HG03060 (cell line): ENCODE measurements around the gene CRNKL1.

Source experiments
- ATAC-seq: cut with Tn5 transposase; IDR thresholded peaks from one replicate; pipeline ENCODE4 v1.9.1; 2021; ENCODE audit warnings: low read depth, moderate number of reproducible peaks; ENCODE audit not compliant: unreplicated experiment

The CRNKL1 gene

GRCh38 chr20:20052074-20052970 is at the start of gene CRNKL1, which contains the start of gene CFAP61:
TSS of gene CRNKL1 (minus strand) at chr20:20052466. CDS start at chr20:20052342, 124 bp downstream.
TSS of gene CFAP61 (plus strand) at chr20:20052532. CDS start at chr20:20056654, 4,122 bp downstream.
- ATAC-seq, result peak; percentile 88

- no peak for ATAC-seq
Observed at GRCh38 chr20:20100881-20101280, 48.6 kb upstream of the CRNKL1 start.

GRCh38 chr20:20096421-20096820 is 44.2 kb upstream of the CRNKL1 start:
- ATAC-seq, result no peak

GRCh38 chr20:20095114-20095872 is 43.0 kb upstream of the CRNKL1 start:
- ATAC-seq, result no peak

GRCh38 chr20:20094410-20094809 is 42.1 kb upstream of the CRNKL1 start:
- no peak for ATAC-seq

GRCh38 chr20:20092827-20093226 is 40.6 kb upstream of the CRNKL1 start:
- ATAC-seq, result no peak

- ATAC-seq, result no peak
Observed at GRCh38 chr20:20089939-20090338, 37.7 kb upstream of the CRNKL1 start.

- no peak for ATAC-seq
Observed at GRCh38 chr20:20089018-20089417, 36.8 kb upstream of the CRNKL1 start.

- no peak for ATAC-seq
Observed at GRCh38 chr20:20085812-20086211, 33.5 kb upstream of the CRNKL1 start.

- ATAC-seq, result no peak
Observed at GRCh38 chr20:20085071-20085470, 32.8 kb upstream of the CRNKL1 start.

GRCh38 chr20:20084296-20084752 is 32.1 kb upstream of the CRNKL1 start:
- ATAC-seq, result no peak

GRCh38 chr20:20083807-20084206 is 31.5 kb upstream of the CRNKL1 start:
- ATAC-seq, result no peak

GRCh38 chr20:20079102-20079784 is 27.0 kb upstream of the CRNKL1 start:
- no peak for ATAC-seq

- ATAC-seq, result no peak
Observed at GRCh38 chr20:20078041-20078440, 25.8 kb upstream of the CRNKL1 start.

- no peak for ATAC-seq
Observed at GRCh38 chr20:20076297-20077065, 24.2 kb upstream of the CRNKL1 start.

- ATAC-seq, result no peak
Observed at GRCh38 chr20:20075032-20075431, 22.8 kb upstream of the CRNKL1 start.

- no peak for ATAC-seq
Observed at GRCh38 chr20:20073801-20074371, 21.6 kb upstream of the CRNKL1 start.

GRCh38 chr20:20070871-20071726 is 18.8 kb upstream of the CRNKL1 start:
- no peak for ATAC-seq

- no peak for ATAC-seq
Observed at GRCh38 chr20:20065361-20065760, 13.1 kb upstream of the CRNKL1 start.
